HUES64 (cell line): Measurements from ENCODE around the gene AMBN.

Experiments
- H3K27ac ChIP-seq: 2 replicates; pipeline ENCODE4 v1.7.0; 2013; ENCODE audit warnings: low read depth, low read length, inconsistent platforms
- H3K27me3 ChIP-seq: 2 replicates; pipeline ENCODE4 v1.6.1; 2013; ENCODE audit warnings: mild to moderate bottlenecking, low read length; ENCODE audit not compliant: insufficient read depth
- H3K36me3 ChIP-seq: 2 replicates; pipeline ENCODE4 v1.6.1; 2013; ENCODE audit warnings: mild to moderate bottlenecking, low read length; ENCODE audit not compliant: insufficient read depth
- H3K4me1 ChIP-seq: 2 replicates; pipeline ENCODE4 v1.6.1; 2013; ENCODE audit warnings: mild to moderate bottlenecking, low read length, moderate library complexity; ENCODE audit not compliant: insufficient read depth
- H3K4me3 ChIP-seq: 2 replicates; pipeline ENCODE4 v1.5.1; 2013; ENCODE audit warnings: mild to moderate bottlenecking, low read length, moderate library complexity
- H3K9ac ChIP-seq: 2 replicates; pipeline ENCODE4 v1.6.1; 2013; ENCODE audit warnings: mild to moderate bottlenecking, low read depth, low read length
- H3K9me3 ChIP-seq: 2 replicates; pipeline ENCODE4 v1.6.1; 2013; ENCODE audit warnings: low read depth, low read length; ENCODE audit not compliant: insufficient read depth
- WGBS: fragments of 150-250, 120-280 bp; methylation state at CpG from one replicate; pipeline ENCODE4 v1.1.7; 2013; ENCODE audit warnings: missing lambda C conversion rate; 5-methylcytosine and 5-hydroxymethylcytosine counted together

The AMBN gene

GRCh38 chr4:70583952-70584834 lies 7.9 kb upstream of the AMBN start:
- Histone ChIP-seq H3K4me1 (no peaks in the 10 kb centered on the region), H3K4me3 (no peak overlapping the region), H3K9me3 (no peaks in the 10 kb centered on the region), H3K9ac (no peak overlapping the region), H3K36me3 (no peaks in the 10 kb centered on the region), H3K27me3 (no peaks in the 10 kb centered on the region), H3K27ac (no peak overlapping the region)
- WGBS = 91% methylated on average over 9 of the region's 9 CpGs

GRCh38 chr4:70586841-70587240 lies 5.2 kb upstream of the AMBN start:
- H3K27me3 ChIP-seq = no peaks in the 10 kb centered on the region
- no peaks in the 10 kb centered on the region for H3K9me3 ChIP-seq
- H3K36me3 ChIP-seq = no peaks in the 10 kb centered on the region
- no peaks in the 10 kb centered on the region for H3K4me1 ChIP-seq
- H3K9ac ChIP-seq = no peak overlapping the region
- WGBS = 62% methylated on average over 1 of the region's 2 CpGs
- no peak overlapping the region for H3K4me3 ChIP-seq
- no peak overlapping the region for H3K27ac ChIP-seq

- Histone ChIP-seq H3K27me3 (no peaks in the 10 kb centered on the region), H3K9me3 (no peaks in the 10 kb centered on the region), H3K36me3 (no peaks in the 10 kb centered on the region), H3K4me3 (no peak overlapping the region), H3K27ac (no peak overlapping the region), H3K4me1 (no peaks in the 10 kb centered on the region), H3K9ac (no peak overlapping the region)
These were observed 2.3 kb upstream of the AMBN start for GRCh38 chr4:70589785-70590184.

GRCh38 chr4:70594196-70594595 lies 2.1 kb downstream of the AMBN start:
- Histone ChIP-seq H3K9ac (no peak overlapping the region), H3K27me3 (no peaks in the 10 kb centered on the region), H3K4me1 (no peaks in the 10 kb centered on the region), H3K27ac (no peak overlapping the region), H3K9me3 (no peaks in the 10 kb centered on the region), H3K36me3 (no peaks in the 10 kb centered on the region), H3K4me3 (no peak overlapping the region)

- H3K9ac ChIP-seq = no peak overlapping the region
- H3K27ac ChIP-seq = no peak overlapping the region
- no peaks in the 10 kb centered on the region for H3K9me3 ChIP-seq
- 98% methylated on average over 3 of the region's 3 CpGs for WGBS
- no peaks in the 10 kb centered on the region for H3K27me3 ChIP-seq
- no peaks in the 10 kb centered on the region for H3K4me1 ChIP-seq
- H3K36me3 ChIP-seq = no peaks in the 10 kb centered on the region
- H3K4me3 ChIP-seq = no peak overlapping the region
These were observed 8.2 kb downstream of the AMBN start for GRCh38 chr4:70600305-70600704.

- Histone ChIP-seq H3K27ac (no peak overlapping the region), H3K4me1 (no peaks in the 10 kb centered on the region), H3K4me3 (no peak overlapping the region), H3K9me3 (no peaks in the 10 kb centered on the region), H3K27me3 (no peaks in the 10 kb centered on the region), H3K9ac (no peak overlapping the region), H3K36me3 (no peaks in the 10 kb centered on the region)
- 72% methylated on average over 4 of the region's 5 CpGs for WGBS
These were observed 8.9 kb downstream of the AMBN start for GRCh38 chr4:70600977-70601376.

GRCh38 chr4:70601422-70602039 lies 9.5 kb downstream of the AMBN start:
- Histone ChIP-seq H3K27me3 (no peaks in the 10 kb centered on the region), H3K4me1 (no peaks in the 10 kb centered on the region)
- 74% methylated on average over 5 of the region's 5 CpGs for WGBS

GRCh38 chr4:70603856-70604255 lies 11.8 kb downstream of the AMBN start:
- WGBS = 65% methylated on average over 3 of the region's 3 CpGs
- Histone ChIP-seq H3K36me3 (no peaks in the 10 kb centered on the region), H3K4me3 (no peak overlapping the region), H3K4me1 (no peaks in the 10 kb centered on the region), H3K9me3 (no peaks in the 10 kb centered on the region), H3K27ac (no peak overlapping the region), H3K27me3 (no peaks in the 10 kb centered on the region), H3K9ac (no peak overlapping the region)

More at GRCh38 chr4:70601422-70602039, 9.5 kb downstream of the AMBN start:
- Histone ChIP-seq H3K36me3 (no peaks in the 10 kb centered on the region), H3K9me3 (no peaks in the 10 kb centered on the region), H3K27ac (no peak overlapping the region), H3K4me3 (no peak overlapping the region), H3K9ac (no peak overlapping the region)

GRCh38 chr4:70606459-70606858 lies 14.4 kb downstream of the AMBN start:
- Histone ChIP-seq H3K36me3 (no peaks in the 10 kb centered on the region), H3K27me3 (no peaks in the 10 kb centered on the region), H3K4me1 (no peaks in the 10 kb centered on the region), H3K9ac (no peak overlapping the region), H3K27ac (no peak overlapping the region), H3K9me3 (no peaks in the 10 kb centered on the region), H3K4me3 (no peak overlapping the region)
- WGBS = 96% methylated on average over 8 of the region's 8 CpGs

- no peaks in the 10 kb centered on the region for H3K4me1 ChIP-seq
- no peak overlapping the region for H3K9ac ChIP-seq
- H3K36me3 ChIP-seq = no peaks in the 10 kb centered on the region
- H3K27me3 ChIP-seq = no peaks in the 10 kb centered on the region
- no peak overlapping the region for H3K4me3 ChIP-seq
- H3K27ac ChIP-seq = no peak overlapping the region
- WGBS = 89% methylated on average over 3 of the region's 3 CpGs
- no peaks in the 10 kb centered on the region for H3K9me3 ChIP-seq
These were observed 15.3 kb downstream of the AMBN start for GRCh38 chr4:70607334-70607853.

- Histone ChIP-seq H3K4me1 (no peaks in the 10 kb centered on the region), H3K9me3 (no peaks in the 10 kb centered on the region), H3K4me3 (no peak overlapping the region), H3K27me3 (no peaks in the 10 kb centered on the region), H3K36me3 (no peaks in the 10 kb centered on the region), H3K9ac (no peak overlapping the region), H3K27ac (no peak overlapping the region)
- 96% methylated on average over 2 of the region's 2 CpGs for WGBS
These were observed 16.3 kb downstream of the AMBN start for GRCh38 chr4:70608324-70608723.
